Transverse colon (tissue), 4 donors: Measurements from ENCODE around the gene YPEL4. TPM values are rescaled to one million over a fixed set of nuclear protein-coding genes. Genes with fewer than 3 reads are reported as not detected.

Experiments
- DNase-seq: peaks from one replicate; pipeline ENCODE4 v3.0.0-alpha.2; 2019
- H3K27ac ChIP-seq, 4 donors: fragments of 200-600 bp; sonication (generic); 2 replicates each; pipeline ENCODE4 v1.5.1; 2016 to 2018; ENCODE audit warnings: inconsistent platforms in 4 of 4
- H3K27me3 ChIP-seq: fragments of 200-600 bp; sonication (generic); 2 replicates; pipeline ENCODE4 v1.5.1; 2017; ENCODE audit warnings: inconsistent platforms
- H3K36me3 ChIP-seq, 4 donors: fragments of 200-600 bp; sonication (generic); 2 replicates each; pipeline ENCODE4 v1.5.1; 2017 to 2019; ENCODE audit warnings: inconsistent platforms in 4 of 4
- H3K4me1 ChIP-seq, 4 donors: fragments of 200-600 bp; sonication (generic); 2 replicates each; pipeline ENCODE4 v1.5.1; 2017 to 2020; ENCODE audit warnings: inconsistent platforms in 4 of 4
- H3K4me3 ChIP-seq, 4 donors: fragments of 200-600 bp; sonication (generic); 1 replicate in 1 of 4; 2 replicates in 3 of 4; pipeline versions ENCODE4 v1.5.1 to v1.6.1; 2017 to 2019; ENCODE audit warnings: inconsistent platforms in 4 of 4
- H3K9me3 ChIP-seq, 2 donors: fragments of 200-600 bp; sonication (generic); 2 replicates each; pipeline ENCODE4 v1.5.1; 2017 to 2019; ENCODE audit warnings: inconsistent platforms in 2 of 2
- CTCF ChIP-seq, 5 experiments: fragments of 200-600 bp in 3 of 5; fragments of 450-650 bp in 2 of 5; sonication (generic) in 3 of 5; IDR thresholded peaks; 1 replicate in 2 of 5; 2 replicates in 3 of 5; pipeline ENCODE4 v1.5.1; 2016 to 2017; ENCODE audit warnings: antibody characterized with exemption in 5 of 5, inconsistent platforms in 3 of 5, mild to moderate bottlenecking in 2 of 5, moderate library complexity in 1 of 5
- EP300 ChIP-seq: sonication (generic); formaldehyde crosslinking; IDR thresholded peaks from one replicate; pipeline ENCODE4 v1.6.1; 2017; ENCODE audit warnings: antibody characterized with exemption, low read depth
- POLR2A ChIP-seq: fragments of 450-650 bp; IDR thresholded peaks from one replicate; pipeline ENCODE4 v1.6.1; 2016; ENCODE audit warnings: antibody characterized with exemption, mild to moderate bottlenecking, moderate library complexity
- POLR2AphosphoS5 ChIP-seq, 3 donors: sonication (generic); formaldehyde crosslinking; IDR thresholded peaks; one replicate each; pipeline ENCODE4 v1.6.1; 2016; ENCODE audit warnings: antibody characterized with exemption in 3 of 3
- WGBS, 2 donors: methylation state at CpG; one replicate each; pipeline ENCODE4 v1.1.5; 2018; ENCODE audit warnings: low coverage in 1 of 2; 5-methylcytosine and 5-hydroxymethylcytosine counted together
- in situ Hi-C, 4 donors: fragments of 200-750 bp; cut with MboI; loops; one replicate each; pipeline versions ENCODE4 v1.15.0 to v1.15.1; 2017; ENCODE audit warnings: low sequenced_read_pairs in 3 of 4, low pct_ligation_motif_present in 1 of 4, low pct_unique_long_range_greater_than_20kb in 1 of 4
- intact Hi-C: fragments of 100-400 bp; cut with DNase I; formaldehyde crosslinking; loops from one replicate; pipeline ENCODE4 v1.15.1; 2023; ENCODE audit warnings: low total_unique reads
- total RNA-seq, 4 donors: library from RNA; depleted of rRNA; stranded (reverse); fragments of >200 nt; gene quantifications; one replicate each; pipeline ENCODE4 v1.1.0, GENCODE V29; 2016

The YPEL4 gene
- total RNA-seq, 4 donors from 2014 or later: 0.68 to 0.95 TPM; not detected in 2

- 1% methylated on average over 61 of the region's 96 CpGs; no CpG with 5 or more reads in 1 of the 2 donors for WGBS, 2 donors
- intact Hi-C loops: loop anchor here (10.0 kb wide), 1 partner anchor 343 kb away; the partner anchor contains the start of gene TNKS1BP1
Observed at GRCh38 chr11:57667736-57668433, 18.2 kb upstream of the YPEL4 start, which contains the start of gene ZDHHC5. TSS of gene ZDHHC5 (plus strand) at chr11:57668114. CDS start at chr11:57673091, 4,977 bp downstream.

GRCh38 chr11:57667117-57667735 is 17.5 kb upstream of the YPEL4 start:
- intact Hi-C loops: loop anchor here (10.0 kb wide), 1 partner anchor 342 kb away; the partner anchor contains the start of gene TNKS1BP1
- H3K27me3 ChIP-seq: no peaks in the 10 kb centered on the region
- peaks cover 11 to 25% (median 22%) of the 10 kb centered on the region in 4 donors for H3K4me1 ChIP-seq
- H3K9me3 ChIP-seq: no peaks in the 10 kb centered on the region
- TF ChIP-seq POLR2A (peak; percentile 35), EP300 (no peak), POLR2AphosphoS5 (IDR thresholded peaks at IDR 0.05) (peak in 2 of 3 donors; percentile 19 to 43), CTCF (IDR thresholded peaks at IDR 0.05) (no peak)
- in situ Hi-C loops: no loop called here
- DNase-seq: peak; percentile 96
- peaks cover 0 to 9% (median 1%) of the 10 kb centered on the region in 4 donors for H3K36me3 ChIP-seq
- H3K27ac ChIP-seq: peak overlapping the region; percentile 94 to 99 (median 98)
- H3K4me3 ChIP-seq: peak overlapping the region; percentile 50 to 96 (median 71)
- WGBS, 2 donors: 0 to 2% methylated on average over 14 to 29 of the region's 29 CpGs

More at GRCh38 chr11:57667736-57668433, 18.2 kb upstream of the YPEL4 start, which contains the start of gene ZDHHC5:
- in situ Hi-C loops: no loop called here
- peaks cover 11 to 25% (median 22%) of the 10 kb centered on the region in 4 donors for H3K4me1 ChIP-seq
- DNase-seq: peak; percentile 99
- H3K27me3 ChIP-seq: no peaks in the 10 kb centered on the region
- TF ChIP-seq CTCF (IDR thresholded peaks at IDR 0.05) (peak in 4 of 5 experiments; percentile 28 to 63 (median 48)), POLR2AphosphoS5 (IDR thresholded peaks at IDR 0.05) (peak; percentile 31 to 90 (median 89)), POLR2A (peak; percentile 87), EP300 (no peak)
- peak within 1 kb of the TSS; percentile 67 to 96 (median 83) for H3K4me3 ChIP-seq
- H3K36me3 ChIP-seq: peaks cover 0 to 12% (median 5%) of the 10 kb centered on the region in 4 donors
- H3K27ac ChIP-seq: peak within 1 kb of the TSS; percentile 94 to 99 (median 98)
- H3K9me3 ChIP-seq: no peaks in the 10 kb centered on the region

- no peak for DNase-seq
- Histone ChIP-seq H3K4me1 (peaks cover 2 to 12% (median 9%) of the 10 kb centered on the region in 4 donors), H3K27me3 (no peaks in the 10 kb centered on the region), H3K36me3 (peaks cover 0 to 28% (median 6%) of the 10 kb centered on the region in 4 donors), H3K9me3 (no peaks in the 10 kb centered on the region), H3K27ac (no peak overlapping the region), H3K4me3 (no peak overlapping the region)
- intact Hi-C loops (loop anchor here (10.0 kb wide), 1 partner anchor 339 kb away; the partner anchor contains the start of gene TNKS1BP1), in situ Hi-C loops (no loop called here)
- TF ChIP-seq POLR2AphosphoS5 (IDR thresholded peaks at IDR 0.05): no peak
- no peak for TF ChIP-seq CTCF (IDR thresholded peaks at IDR 0.05)
- no peak for TF ChIP-seq EP300
- no peak for TF ChIP-seq POLR2A
- WGBS, 2 donors: 83 to 90% methylated on average over 7 to 9 of the region's 9 CpGs
Observed at GRCh38 chr11:57663975-57664374, 14.3 kb upstream of the YPEL4 start.

GRCh38 chr11:57662893-57663292 is 13.2 kb upstream of the YPEL4 start:
- DNase-seq: no peak
- Histone ChIP-seq H3K9me3 (no peaks in the 10 kb centered on the region), H3K36me3 (peaks cover 0 to 28% (median 6%) of the 10 kb centered on the region in 4 donors), H3K27me3 (no peaks in the 10 kb centered on the region), H3K27ac (no peak overlapping the region), H3K4me3 (no peak overlapping the region), H3K4me1 (peaks cover 8 to 20% (median 16%) of the 10 kb centered on the region in 4 donors)
- WGBS, 2 donors: 68 to 75% methylated on average over 4 of the region's 4 CpGs
- TF ChIP-seq POLR2AphosphoS5 (IDR thresholded peaks at IDR 0.05): no peak
- intact Hi-C loops: loop anchor here (10.0 kb wide), 1 partner anchor 338 kb away; the partner anchor contains the start of gene TNKS1BP1
- in situ Hi-C loops: no loop called here
